OCI-LY7 (cell line): ENCODE results near the gene GADD45A. TPM values are rescaled to one million over a fixed set of nuclear protein-coding genes. Genes with fewer than 3 reads are reported as not detected.

Experiments used
- BruUV-seq: library from RNA; stranded (reverse); fragments of 400-500 nt; replicated peaks from 2 replicates; lab custom pipeline; 2021; lab: Mats Ljungman, UMichigan
- CTCF ChIA-PET: fragments of 300-600 bp; sonication (Branson Sonifier 250); formaldehyde crosslinking; loops from one replicate; lab custom pipeline; 2022; ENCODE audit warnings: antibody characterized with exemption; ENCODE audit not compliant: unreplicated experiment; lab: Charles Lee
- POLR2A ChIA-PET: fragments of 300-600 bp; sonication (Branson Sonifier 250); formaldehyde crosslinking; loops from one replicate; lab custom pipeline; 2022; ENCODE audit warnings: antibody characterized with exemption; lab: Charles Lee
- DNase-seq: peaks from one replicate; pipeline ENCODE4 v3.0.0-alpha.2; 2015; ENCODE audit warnings: low spot score
- H2AFZ ChIP-seq: fragments of 200-600 bp; sonication (generic), shearing (Covaris generic); 2 replicates; pipeline ENCODE4 v1.6.1; 2014; ENCODE audit warnings: mild to moderate bottlenecking, antibody characterized with exemption, low read length, moderate library complexity
- H3K27ac ChIP-seq: fragments of 200-600 bp; sonication (generic); 2 replicates; pipeline ENCODE4 v1.5.1; 2014; ENCODE audit warnings: mixed run types, low read depth, mild to moderate bottlenecking, moderate library complexity, low read length, inconsistent platforms; ENCODE audit not compliant: poor library complexity, severe bottlenecking
- H3K36me3 ChIP-seq: fragments of 200-600 bp; sonication (generic); 2 replicates; pipeline ENCODE4 v1.6.1; 2014; ENCODE audit warnings: mild to moderate bottlenecking, antibody characterized with exemption, low read length, moderate library complexity, mixed read lengths; ENCODE audit not compliant: insufficient read depth
- H3K4me1 ChIP-seq: fragments of 200-600 bp; sonication (generic); 2 replicates; pipeline ENCODE4 v1.5.1; 2014; ENCODE audit warnings: mild to moderate bottlenecking, low read length; ENCODE audit not compliant: insufficient read depth, poor library complexity, severe bottlenecking
- H3K4me2 ChIP-seq: fragments of 200-600 bp; sonication (generic); 2 replicates; pipeline ENCODE4 v1.6.1; 2014; ENCODE audit warnings: mild to moderate bottlenecking, low read length
- H3K4me3 ChIP-seq: fragments of 200-600 bp; sonication (generic); 2 replicates; pipeline ENCODE4 v1.5.1; 2014; ENCODE audit warnings: mild to moderate bottlenecking, low read depth, low read length; ENCODE audit not compliant: poor library complexity, severe bottlenecking
- H3K79me2 ChIP-seq: fragments of 200-600 bp; sonication (generic); 2 replicates; pipeline ENCODE4 v1.6.1; 2016; ENCODE audit warnings: low read depth, mild to moderate bottlenecking, low read length, moderate library complexity, mixed read lengths; ENCODE audit not compliant: insufficient read depth
- H3K9me2 ChIP-seq: fragments of 200-600 bp; sonication (generic); 2 replicates; pipeline ENCODE4 v1.6.1; 2016; ENCODE audit warnings: mild to moderate bottlenecking, low read length, mixed read lengths; ENCODE audit not compliant: insufficient read depth
- H3K9me3 ChIP-seq: fragments of 200-600 bp; sonication (generic); 2 replicates; pipeline ENCODE4 v1.6.1; 2014; ENCODE audit warnings: mild to moderate bottlenecking, mixed run types, low read length, mixed read lengths
- H4K20me1 ChIP-seq: fragments of 200-600 bp; sonication (generic); 2 replicates; pipeline ENCODE4 v1.6.1; 2014; ENCODE audit warnings: mild to moderate bottlenecking, antibody characterized with exemption, low read length, moderate library complexity, mixed read lengths; ENCODE audit not compliant: insufficient read depth
- CTCF ChIP-seq: fragments of 200-600 bp; sonication (generic); conservative IDR thresholded peaks from 2 replicates; pipeline ENCODE4 v1.5.1; 2014; ENCODE audit warnings: mild to moderate bottlenecking, antibody characterized with exemption, low read length, moderate library complexity, mixed read lengths
- EZH2phosphoT487 ChIP-seq: fragments of 200-600 bp; sonication (generic); IDR thresholded peaks from 2 replicates; pipeline ENCODE4 v1.6.1; 2018; ENCODE audit warnings: low read depth, borderline replicate concordance, mild to moderate bottlenecking, mixed run types, antibody characterized with exemption, low read length, moderate library complexity, mixed read lengths
- intact Hi-C: fragments of 100-400 bp; cut with micrococcal nuclease; formaldehyde crosslinking; loops from one replicate; pipeline ENCODE4 v1.10.0; 2022; ENCODE audit not compliant: unreplicated experiment
- total RNA-seq, 2 experiments: library from RNA; depleted of rRNA in 1 of 2; stranded (reverse); fragments of >200 nt in 1 of 2; shearing (Covaris generic) in 1 of 2; gene quantifications; 2 replicates each; pipeline ENCODE4 v1.2.3, GENCODE V29; 2014 to 2022

The GADD45A gene
- total RNA-seq, 2 experiments from 2014 or later: 46.8 to 48.6 TPM

- Histone ChIP-seq H3K27ac (peak overlapping the region; percentile 57), H4K20me1 (peaks cover 22% of the 10 kb centered on the region), H3K4me3 (peak overlapping the region; percentile 86), H3K79me2 (peaks cover 32% of the 10 kb centered on the region), H2AFZ (no peak overlapping the region), H3K4me1 (peaks cover 53% of the 10 kb centered on the region), H3K9me3 (no peaks in the 10 kb centered on the region), H3K4me2 (peak overlapping the region; percentile 89), H3K36me3 (peaks cover 63% of the 10 kb centered on the region), H3K9me2 (no peaks in the 10 kb centered on the region)
- BruUV-seq: no TSS peak
- CTCF ChIA-PET: no interaction called here
- DNase-seq: peak; percentile 81
- intact Hi-C loops: loop anchor here (1.0 to 10.0 kb wide), 7 partner anchors 26 to 762 kb away; partner anchors contain the start of genes DNAI4, MIER1 and SERBP1
- peak; percentile 44 for TF ChIP-seq CTCF
- no peak for TF ChIP-seq EZH2phosphoT487
- POLR2A ChIA-PET: interaction anchor here (0.6 to 7.7 kb wide), 12 partner anchors 8 to 277 kb away, joined by 3 to 123 read pairs (median 5); no protein-coding TSS in a partner anchor
Observed at GRCh38 chr1:67686267-67687197, 1.5 kb downstream of the GADD45A start.

GRCh38 chr1:67687198-67687545, 2.2 kb downstream of the GADD45A start:
- H2AFZ ChIP-seq: no peak overlapping the region
- peak overlapping the region; percentile 57 for H3K27ac ChIP-seq
- peak overlapping the region; percentile 86 for H3K4me3 ChIP-seq
- CTCF ChIA-PET: no interaction called here
- H3K79me2 ChIP-seq: peaks cover 32% of the 10 kb centered on the region
- peak overlapping the region; percentile 89 for H3K4me2 ChIP-seq
- TF ChIP-seq CTCF (no peak), EZH2phosphoT487 (no peak)
- no peaks in the 10 kb centered on the region for H3K9me3 ChIP-seq
- DNase-seq: peak; percentile 39
- no peaks in the 10 kb centered on the region for H3K9me2 ChIP-seq
- BruUV-seq: no TSS peak
- H3K4me1 ChIP-seq: peaks cover 55% of the 10 kb centered on the region
- H3K36me3 ChIP-seq: peaks cover 66% of the 10 kb centered on the region
- POLR2A ChIA-PET: interaction anchor here (0.7 to 7.7 kb wide), 5 partner anchors 8 to 54 kb away, joined by 3 to 123 read pairs (median 4); no protein-coding TSS in a partner anchor
- H4K20me1 ChIP-seq: peaks cover 22% of the 10 kb centered on the region
- intact Hi-C loops: loop anchor here (2.0 to 10.0 kb wide), 4 partner anchors 26 to 762 kb away; partner anchors contain the start of genes DNAI4, MIER1 and SERBP1
